ENCODE results near the gene NOL9.

NOL9 gene

DNA sequence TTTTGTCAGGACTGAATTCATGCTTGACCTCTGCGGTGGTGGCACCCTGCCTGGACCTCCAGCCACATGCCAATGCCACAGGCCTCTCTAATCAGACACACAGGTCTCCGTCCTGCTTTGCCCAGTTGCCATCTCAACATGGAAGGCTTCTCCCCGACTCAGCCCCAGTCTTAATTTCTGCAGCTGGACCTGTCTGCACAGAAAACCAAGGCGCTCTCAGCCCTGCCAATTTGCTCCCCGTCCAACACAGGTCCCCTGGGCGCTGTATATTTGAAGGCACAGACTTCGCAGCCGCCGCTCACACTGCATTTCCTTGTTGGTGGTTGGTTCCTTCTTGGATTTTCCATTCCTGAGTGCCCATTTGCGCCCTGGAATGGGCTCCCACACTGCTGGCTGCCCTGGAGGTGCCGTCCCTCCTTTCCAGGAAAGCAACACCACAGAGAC lies 34.8 kb downstream of the NOL9 start:
- no peak for DNase-seq

DNA sequence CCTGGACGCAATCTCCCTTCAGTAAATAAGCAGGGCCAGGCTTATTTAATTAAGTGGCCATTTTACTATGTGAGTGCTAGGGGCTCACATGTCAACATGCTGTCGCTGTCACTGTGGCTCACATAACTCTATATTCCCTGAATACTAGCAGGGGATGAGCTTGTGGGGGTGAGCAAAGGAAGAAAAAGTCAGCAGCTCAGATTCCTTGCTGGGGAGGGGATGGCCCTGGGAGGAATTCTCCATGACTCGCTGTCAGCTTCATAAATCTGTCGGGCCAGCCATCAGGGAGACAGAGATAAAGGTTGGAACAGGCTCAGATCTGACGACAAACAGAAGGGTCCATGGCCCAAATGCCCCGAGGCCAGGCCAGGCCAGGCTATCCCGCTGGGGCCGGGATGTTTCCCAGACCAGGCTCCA lies 36.9 kb downstream of the NOL9 start:
- no peak for DNase-seq

GRCh38 chr1:6515771-6516170 lies 38.5 kb downstream of the NOL9 start:
- no peak for DNase-seq

GRCh38 chr1:6513320-6513801 lies 41.0 kb downstream of the NOL9 start:
- DNase-seq: no peak

DNA sequence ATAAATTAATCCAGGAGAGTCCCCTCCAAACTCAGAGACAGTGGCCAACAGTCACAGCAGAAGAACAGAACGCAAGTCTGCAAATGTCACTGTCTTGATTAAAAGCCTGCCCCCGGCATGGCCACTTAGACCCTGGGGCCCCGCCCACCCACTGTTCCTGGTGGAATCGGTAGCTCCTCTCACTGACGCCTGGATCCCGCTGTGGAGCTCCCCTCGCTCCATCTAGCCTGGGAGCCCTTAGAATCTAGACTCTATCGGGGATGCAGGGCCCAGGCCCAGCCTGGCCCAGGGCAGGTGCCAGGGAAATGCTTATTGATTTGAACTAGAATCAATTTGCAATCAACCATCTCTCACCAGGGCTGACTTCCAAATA lies 41.4 kb downstream of the NOL9 start:
- no peak for DNase-seq

- DNase-seq: no peak
Observed at GRCh38 chr1:6512245-6512907, 41.9 kb downstream of the NOL9 start.

DNA sequence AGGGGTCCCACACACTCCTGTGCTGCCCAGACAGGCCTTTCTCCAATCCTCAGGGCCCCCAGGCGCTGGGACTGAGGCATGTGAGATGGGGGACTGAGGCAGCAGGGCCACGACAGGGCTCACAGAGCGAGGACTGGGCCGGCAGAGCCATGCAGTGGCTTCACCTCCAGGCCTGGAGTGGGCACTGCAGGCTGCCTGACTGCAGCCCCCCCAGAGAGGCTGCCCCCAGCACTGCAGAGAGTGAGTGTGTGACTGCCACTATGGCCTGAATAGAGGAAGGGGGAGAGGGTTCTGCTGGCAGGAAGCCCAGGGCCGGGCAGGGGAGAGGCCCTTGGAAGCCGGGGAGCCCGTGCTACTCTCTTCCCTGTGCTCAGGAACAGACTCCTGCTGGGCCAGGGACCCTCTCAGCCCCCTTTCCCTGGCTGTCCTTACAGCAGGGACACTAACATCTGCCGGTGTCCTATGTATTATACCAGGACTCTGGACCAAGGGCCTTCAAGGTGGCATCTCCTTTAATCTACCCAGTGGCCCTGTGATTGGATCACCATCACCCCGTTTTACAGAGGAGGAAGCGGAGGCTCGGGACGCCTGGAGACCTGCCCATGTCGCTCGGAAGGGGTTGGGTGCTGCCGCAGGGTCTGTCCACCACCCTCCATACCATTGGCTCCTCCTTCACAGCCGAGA lies 42.6 kb downstream of the NOL9 start:
- DNase-seq: no peak

DNA sequence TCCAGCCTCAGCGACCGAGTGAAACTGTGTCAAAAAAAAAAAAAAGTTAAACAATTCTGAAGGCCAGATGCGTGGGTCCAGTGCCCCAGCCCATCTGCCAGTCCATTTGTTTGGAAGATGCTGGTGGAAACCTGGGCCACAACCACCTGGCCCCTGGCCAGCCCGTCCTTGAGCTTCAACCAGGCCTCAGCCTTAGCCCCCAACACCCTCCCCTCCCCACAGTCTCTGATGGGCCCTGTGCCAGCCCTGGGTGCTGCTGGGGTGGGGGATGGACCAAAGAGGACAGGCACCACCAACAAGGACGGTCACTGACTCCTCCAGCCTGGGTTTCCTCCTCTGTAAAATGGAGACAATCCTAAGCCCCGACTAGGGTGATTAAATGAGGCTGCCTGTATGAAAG lies 43.3 kb downstream of the NOL9 start:
- DNase-seq: no peak

- DNase-seq: no peak
Observed at GRCh38 chr1:6510493-6510892, 43.8 kb downstream of the NOL9 start.

DNA sequence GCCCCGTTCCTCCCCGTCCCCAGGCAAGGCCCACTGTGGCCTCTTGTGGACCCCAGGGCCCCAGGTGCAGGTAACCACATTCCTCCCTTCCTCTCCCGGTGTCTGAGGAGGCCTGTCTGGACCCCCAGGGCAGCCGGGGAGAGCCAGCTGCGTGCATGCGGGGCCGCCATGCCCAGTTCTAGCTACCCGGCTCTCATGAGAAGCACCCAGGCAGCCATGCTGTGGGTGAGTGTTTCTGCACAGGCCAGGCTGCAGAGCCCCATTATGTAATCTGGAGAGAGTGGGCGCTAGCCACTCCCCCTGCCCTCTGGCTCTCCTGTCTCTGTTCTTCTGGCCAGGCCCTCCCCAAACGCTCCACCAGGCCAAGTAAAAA lies 44.4 kb downstream of the NOL9 start:
- no peak for DNase-seq

- no peak for DNase-seq
Observed at GRCh38 chr1:6509220-6509918, 44.9 kb downstream of the NOL9 start.

GRCh38 chr1:6508816-6509189 lies 45.5 kb downstream of the NOL9 start:
- no peak for DNase-seq

DNA sequence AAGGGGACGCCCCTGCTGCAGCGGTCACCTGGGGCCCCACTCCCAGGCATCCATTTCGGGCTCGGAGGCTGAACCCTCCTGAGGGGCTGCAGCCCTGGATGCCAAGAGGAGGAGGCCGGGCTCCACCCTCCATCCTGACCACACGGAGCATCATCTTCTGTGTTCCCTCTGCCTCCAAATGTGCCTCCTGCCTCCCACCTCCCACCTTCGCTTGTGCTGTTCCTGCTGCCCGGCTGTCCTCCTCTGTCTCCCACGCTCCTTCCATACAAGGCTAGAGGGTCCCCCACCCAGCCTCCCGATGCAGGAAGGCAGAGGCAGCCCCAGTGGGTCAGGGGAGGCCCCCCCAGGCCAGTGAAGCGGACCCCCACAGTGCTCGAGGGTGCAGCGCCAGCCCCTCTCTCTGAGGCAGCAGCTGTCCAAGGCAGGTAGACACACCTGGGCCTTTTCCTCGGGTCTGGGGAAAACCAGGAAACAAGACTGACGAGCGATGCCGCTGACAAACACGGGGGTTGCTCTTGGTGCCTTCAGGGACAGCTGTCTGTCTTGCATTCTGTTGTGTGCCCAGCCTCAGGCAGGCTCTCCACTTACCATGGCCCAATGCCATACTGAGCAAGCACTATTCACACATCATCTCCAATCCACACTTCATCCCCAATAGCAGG lies 46.0 kb downstream of the NOL9 start:
- DNase-seq: no peak

DNA sequence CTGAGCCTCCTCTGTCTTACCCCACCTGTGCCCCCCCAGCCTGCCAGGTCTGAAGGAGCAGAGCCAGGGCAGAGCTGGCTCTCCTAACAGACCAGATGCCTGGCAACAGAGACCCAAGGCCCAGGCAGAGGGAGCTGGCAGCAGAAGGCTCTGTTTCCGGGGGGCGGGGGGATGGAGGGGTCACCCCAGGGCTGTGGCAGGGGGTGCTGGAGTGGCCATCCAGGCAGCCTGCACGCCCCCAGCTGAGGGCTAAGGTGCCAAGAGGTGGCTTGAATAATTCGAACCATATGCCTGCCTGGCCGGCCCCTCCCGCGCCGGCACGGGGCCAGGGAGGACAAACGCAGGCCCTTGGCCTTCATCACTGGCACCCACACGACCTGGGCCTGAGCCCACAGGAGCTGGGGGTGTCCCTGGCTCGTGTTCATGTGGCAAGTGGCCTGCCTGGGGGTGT lies 46.8 kb downstream of the NOL9 start:
- no peak for DNase-seq

DNA sequence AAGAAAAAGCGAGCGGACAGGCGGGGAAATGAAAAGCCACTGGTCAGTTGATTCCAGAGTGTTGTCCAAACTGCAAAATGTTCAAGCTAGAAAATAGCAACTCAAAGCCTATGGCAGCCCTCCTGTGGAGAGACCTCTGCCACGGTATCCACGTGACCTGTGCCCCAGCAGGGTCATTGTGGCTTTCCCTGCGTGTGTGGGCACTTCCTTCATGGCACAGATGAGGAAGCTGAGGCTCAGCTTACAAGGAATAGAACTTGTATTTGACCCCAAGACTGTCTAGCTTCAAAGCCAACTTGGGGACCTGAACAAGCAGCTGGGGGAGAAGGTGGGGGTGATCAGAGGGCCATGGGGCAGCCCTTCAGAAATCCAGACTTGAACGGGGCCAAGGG lies 47.3 kb downstream of the NOL9 start:
- DNase-seq: no peak

DNA sequence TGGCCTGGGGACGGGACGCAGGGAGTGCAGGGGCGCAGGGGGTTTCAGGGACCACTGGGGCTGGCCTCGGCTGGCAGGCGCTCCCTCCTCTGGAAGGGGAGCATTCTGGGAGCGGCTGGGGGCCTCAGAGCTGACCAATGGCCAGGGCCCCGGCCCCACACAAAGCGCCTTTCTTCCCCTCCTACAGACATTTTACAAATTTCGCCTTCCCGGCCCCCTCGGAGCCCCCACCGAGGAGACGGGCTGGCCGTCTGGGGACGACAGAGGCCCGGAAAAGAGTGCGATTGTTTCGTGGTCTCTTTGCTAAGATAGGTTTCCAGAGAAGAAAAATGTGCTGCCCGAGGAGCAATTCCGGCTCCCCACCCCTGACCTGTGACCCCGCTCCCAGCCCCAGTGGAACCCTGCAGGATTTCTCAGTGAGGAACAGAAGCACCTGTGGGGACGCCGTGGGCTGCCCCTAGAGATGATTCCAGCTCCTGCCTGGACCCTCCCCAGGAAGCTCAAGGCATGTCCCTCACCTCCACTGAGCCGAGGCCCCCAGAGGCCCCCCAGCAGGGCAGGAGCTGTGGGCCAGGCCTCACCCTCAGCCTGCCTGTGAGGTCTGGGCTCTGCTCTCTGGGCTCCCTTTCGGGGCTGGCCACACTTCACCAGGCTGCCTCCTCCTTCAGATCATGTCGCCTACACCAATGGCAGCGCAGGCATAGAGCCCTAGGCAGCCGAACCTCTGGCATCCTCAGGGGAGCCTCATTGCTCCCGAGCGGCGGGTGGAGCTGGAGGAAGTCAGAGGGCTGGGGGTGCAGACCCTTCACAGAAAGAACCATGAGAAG lies 47.9 kb downstream of the NOL9 start:
- no peak for DNase-seq

DNA sequence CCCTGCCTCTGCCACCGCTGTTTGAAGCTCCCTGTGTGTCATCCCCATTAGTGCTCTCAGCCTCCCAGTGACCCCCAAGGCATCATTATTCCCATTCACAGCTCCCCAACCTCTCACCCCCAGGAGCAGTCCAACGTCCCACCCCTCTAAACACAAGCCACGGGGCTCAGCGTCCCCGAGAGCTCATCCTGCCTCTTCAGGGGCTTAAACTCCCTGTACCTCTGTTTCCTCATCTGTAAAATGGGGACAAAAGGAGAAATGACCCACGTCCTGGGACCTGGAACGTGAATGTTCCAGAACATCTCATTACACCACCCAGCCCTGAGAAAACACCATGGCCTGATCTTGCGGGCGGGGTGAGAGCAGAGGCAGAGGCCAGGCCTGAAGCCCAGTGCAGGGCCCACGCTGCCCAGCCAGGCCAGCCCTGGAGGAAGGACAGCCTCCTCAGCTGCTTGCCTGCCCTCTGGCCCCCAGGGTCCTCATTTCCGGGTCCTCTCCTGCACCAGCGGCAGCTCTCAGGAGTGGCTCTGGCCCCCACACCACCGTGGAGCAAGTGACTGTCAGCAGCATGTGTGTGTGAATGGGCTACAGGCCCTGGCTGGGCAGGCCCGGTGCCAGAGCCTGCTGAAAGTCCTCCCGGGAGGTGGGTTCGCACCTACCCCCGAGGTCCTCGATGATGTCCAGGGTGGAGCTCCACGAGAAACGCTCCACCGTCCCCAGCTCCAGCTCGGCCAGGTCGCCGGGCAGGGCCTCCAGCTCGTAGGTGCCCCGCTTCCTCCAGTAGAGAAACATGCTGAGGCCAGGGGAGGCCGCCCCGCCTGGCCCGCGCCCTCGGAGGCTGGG lies 48.7 kb downstream of the NOL9 start:
- DNase-seq: no peak

GRCh38 chr1:6504887-6505286 lies 49.4 kb downstream of the NOL9 start:
- DNase-seq: no peak

DNA sequence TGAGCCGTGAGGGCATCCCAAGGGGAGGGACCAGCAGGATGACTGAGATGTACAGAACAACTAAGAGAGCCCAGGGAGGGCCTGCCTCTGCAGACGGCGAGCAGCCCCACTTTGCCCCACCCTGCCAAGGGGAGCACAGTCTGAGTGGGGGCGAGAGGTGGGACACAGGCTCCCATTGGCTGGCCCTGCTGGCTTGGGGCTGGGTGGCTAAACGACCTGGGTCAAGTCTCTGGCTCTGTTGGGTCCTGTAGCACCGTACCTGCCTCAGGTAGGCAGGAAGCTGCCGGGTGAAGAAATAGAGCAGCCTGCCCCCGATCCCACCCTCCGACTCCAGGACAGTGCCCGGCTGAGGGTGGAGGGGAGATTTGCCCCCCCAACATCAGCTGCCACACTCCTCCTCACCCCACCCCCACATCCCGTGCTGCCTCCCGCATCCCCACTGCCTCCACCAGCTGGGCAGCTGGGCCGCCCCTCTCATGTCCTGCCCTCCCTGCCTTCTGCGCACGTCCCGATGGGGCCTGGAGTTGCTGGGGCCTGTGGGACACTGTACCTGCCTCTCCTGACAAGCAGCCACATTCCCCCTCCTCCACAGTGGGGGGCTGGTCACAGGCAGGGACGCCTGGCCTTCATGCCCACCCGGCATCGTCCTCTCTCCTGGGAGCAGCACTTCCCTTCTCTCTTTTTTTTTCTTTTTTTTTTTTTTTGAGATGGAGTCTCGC lies 50.3 kb downstream of the NOL9 start:
- DNase-seq: no peak

- no peak for DNase-seq
Observed at GRCh38 chr1:6502000-6502891, 52.1 kb downstream of the NOL9 start.

Measured in NCI-H187 treated with DMSO at 0.1 percent for 48 hours (cell line).